ENCODE results near the gene ADAMTS4.

Gene ADAMTS4

GRCh38 chr1:161196521-161197451, 2.1 kb downstream of the ADAMTS4 start:
- H3K4me3 ChIP-seq, result peak overlapping the region; percentile 32 to 46
- H3K27me3 ChIP-seq, result peaks cover 0 to 24% of the 10 kb centered on the region in 2 donors
- intact Hi-C loops (cut with DNase I; ENCODE audit: low total_unique reads), result no loop called here
- no peak for TF ChIP-seq CTCF (IDR thresholded peaks at IDR 0.05)
- H3K36me3 ChIP-seq, result peaks cover 0 to 3% (median 0%) of the 10 kb centered on the region in 3 donors
- DNase-seq, result peak in 1 of 2 donors; percentile 40
- peaks cover 3 to 50% (median 36%) of the 10 kb centered on the region in 4 donors for H3K4me1 ChIP-seq
- peak overlapping the region; percentile 87 to 93 for H3K27ac ChIP-seq
- H3K9me3 ChIP-seq, result no peaks in the 10 kb centered on the region

- H3K27ac ChIP-seq, result no peak overlapping the region
- intact Hi-C loops (cut with DNase I; ENCODE audit: low total_unique reads), result no loop called here
- no peak for TF ChIP-seq CTCF (IDR thresholded peaks at IDR 0.05)
- peak overlapping the region; percentile 32 to 46 for H3K4me3 ChIP-seq
- H3K27me3 ChIP-seq, result peaks cover 0 to 24% of the 10 kb centered on the region in 2 donors
- no peaks in the 10 kb centered on the region for H3K9me3 ChIP-seq
- peaks cover 0 to 44% (median 32%) of the 10 kb centered on the region in 4 donors for H3K4me1 ChIP-seq
- peaks cover 0 to 9% (median 1%) of the 10 kb centered on the region in 3 donors for H3K36me3 ChIP-seq
- peak in 1 of 2 donors; percentile 39 for DNase-seq
Measured at GRCh38 chr1:161196111-161196510, 2.7 kb downstream of the ADAMTS4 start.

DNA sequence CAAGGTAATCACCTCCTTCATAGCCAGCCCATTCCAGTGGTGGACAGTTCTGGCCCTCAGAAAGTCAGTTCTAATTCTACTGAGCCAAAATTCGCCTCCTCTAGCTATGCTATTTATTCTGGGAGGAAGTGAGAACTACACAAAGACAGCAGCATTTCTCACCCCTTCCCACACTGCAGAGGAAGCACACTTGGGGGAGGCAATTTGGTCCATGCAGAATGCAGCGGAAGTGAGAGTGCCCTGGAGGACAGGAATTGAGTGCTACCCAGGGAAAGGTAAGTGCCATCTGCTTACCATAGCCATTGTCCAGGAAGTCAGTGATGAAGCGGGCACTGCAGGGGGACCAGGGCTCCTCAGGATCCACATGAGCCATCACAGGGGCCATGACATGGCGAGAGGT, 3.7 kb downstream of the ADAMTS4 start:
- Histone ChIP-seq H3K36me3 (peaks cover 0 to 13% (median 7%) of the 10 kb centered on the region in 3 donors), H3K27me3 (peaks cover 0 to 24% of the 10 kb centered on the region in 2 donors), H3K4me1 (peaks cover 0 to 35% (median 23%) of the 10 kb centered on the region in 4 donors), H3K4me3 (no peak overlapping the region), H3K27ac (no peak overlapping the region), H3K9me3 (no peaks in the 10 kb centered on the region)
- intact Hi-C loops (cut with DNase I; ENCODE audit: low total_unique reads), result no loop called here
- TF ChIP-seq CTCF (IDR thresholded peaks at IDR 0.05), result no peak
- no peak for DNase-seq

- no peak overlapping the region for H3K27ac ChIP-seq
- no peaks in the 10 kb centered on the region for H3K9me3 ChIP-seq
- peak in 1 of 2 donors; percentile 69 for DNase-seq
- TF ChIP-seq CTCF (IDR thresholded peaks at IDR 0.05), result no peak
- intact Hi-C loops (cut with DNase I; ENCODE audit: low total_unique reads), result no loop called here
- peaks cover 0 to 13% (median 7%) of the 10 kb centered on the region in 3 donors for H3K36me3 ChIP-seq
- H3K4me3 ChIP-seq, result no peak overlapping the region
- peaks cover 0 to 24% of the 10 kb centered on the region in 2 donors for H3K27me3 ChIP-seq
- H3K4me1 ChIP-seq, result peaks cover 0 to 24% (median 14%) of the 10 kb centered on the region in 4 donors
Measured at GRCh38 chr1:161193561-161194235, 5.2 kb downstream of the ADAMTS4 start.

DNA sequence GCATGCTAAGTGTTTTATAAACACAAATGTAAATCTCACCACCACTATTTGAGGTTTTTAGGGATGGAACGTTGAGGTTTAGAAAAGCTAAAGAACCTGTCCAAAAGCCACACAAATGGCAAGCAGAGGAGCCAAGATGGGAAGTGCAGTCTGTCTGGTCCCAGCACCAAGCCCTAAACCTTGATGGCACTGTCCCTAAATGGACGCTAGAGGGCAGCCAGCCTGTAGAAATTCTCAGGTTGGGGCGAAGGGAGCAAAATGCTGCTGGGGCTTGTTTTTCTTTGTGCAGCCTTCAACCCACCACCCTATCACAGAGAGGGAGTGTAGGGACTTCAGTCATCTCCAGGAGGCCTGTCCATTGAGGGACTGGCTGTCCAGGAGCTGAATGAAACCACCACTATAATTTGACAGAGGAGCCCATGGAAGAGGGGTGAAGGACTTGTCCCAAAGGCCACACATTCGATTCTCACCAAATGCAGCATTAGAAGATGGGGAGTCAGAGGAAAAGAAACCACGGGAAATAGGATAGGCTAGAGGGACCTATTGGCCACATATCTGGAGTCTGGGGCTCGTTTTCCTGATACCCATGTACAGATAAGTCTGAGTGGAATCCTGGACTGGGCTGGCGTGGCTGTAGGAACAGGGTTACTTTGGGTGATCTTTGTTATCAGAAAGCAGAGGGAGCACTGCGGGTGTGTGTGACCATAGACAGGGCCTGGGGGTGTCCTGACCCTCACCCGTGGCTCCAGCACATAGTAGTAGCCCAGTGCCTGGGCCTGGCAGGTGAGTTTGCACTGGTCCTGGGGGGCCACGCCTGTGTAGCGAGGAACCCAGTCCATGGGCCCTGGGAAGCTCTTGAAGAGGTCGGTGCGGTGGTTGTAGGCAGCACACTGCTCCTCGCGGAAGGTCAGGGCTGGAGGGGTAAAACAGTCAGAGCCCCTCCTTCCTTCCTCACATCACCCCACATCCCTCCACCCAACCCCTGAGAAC, 6.1 kb downstream of the ADAMTS4 start:
- peaks cover 0 to 14% (median 5%) of the 10 kb centered on the region in 4 donors for H3K4me1 ChIP-seq
- no peak overlapping the region for H3K27ac ChIP-seq
- peak; percentile 66 to 70 for DNase-seq

More for the DNA sequence above, 6.1 kb downstream of the ADAMTS4 start:
- Histone ChIP-seq H3K36me3 (peaks cover 0 to 13% (median 7%) of the 10 kb centered on the region in 3 donors), H3K9me3 (no peaks in the 10 kb centered on the region), H3K27me3 (peaks cover 0 to 18% of the 10 kb centered on the region in 2 donors), H3K4me3 (no peak overlapping the region)
- intact Hi-C loops (cut with DNase I; ENCODE audit: low total_unique reads), result no loop called here
- TF ChIP-seq CTCF (IDR thresholded peaks at IDR 0.05), result peak; percentile 75 to 81

Measured in tibial artery (tissue), 4 donors.